A673 (cell line): ENCODE data around the gene OR2G6. TPM values are rescaled to one million over a fixed set of nuclear protein-coding genes. Genes with fewer than 3 reads are reported as not detected.
"Not testable (repeated sequence)": the region's sequence is repeated elsewhere in the genome, so short reads cannot be mapped to it uniquely, and the experiment has no call there.

ENCODE experiments used
- Bru-seq: library from RNA; stranded (reverse); fragments of 400-500 nt; gene quantifications from one replicate; lab custom pipeline; 2021; lab: Mats Ljungman, UMichigan
- BruChase-seq, 2 experiments: library from RNA; stranded (reverse); fragments of 400-500 nt; gene quantifications; one replicate each; lab custom pipeline; 2021; lab: Mats Ljungman, UMichigan
- BruUV-seq: library from RNA; stranded (reverse); fragments of 400-500 nt; replicated peaks from 2 replicates; lab custom pipeline; 2021; lab: Mats Ljungman, UMichigan
- CTCF ChIA-PET: fragments of 300-600 bp; sonication (Branson Sonifier 250); formaldehyde crosslinking; loops from one replicate; lab custom pipeline; 2022; ENCODE audit warnings: antibody characterized with exemption; lab: Charles Lee
- POLR2A ChIA-PET: fragments of 300-600 bp; sonication (Branson Sonifier 250); formaldehyde crosslinking; loops from one replicate; lab custom pipeline; 2022; ENCODE audit warnings: antibody characterized with exemption; ENCODE audit not compliant: low non-redundant PET; lab: Charles Lee
- DNase-seq: peaks from one replicate; pipeline ENCODE4 v3.0.0-alpha.2; 2015; ENCODE audit warnings: low spot score
- H3K27ac ChIP-seq: fragments of 200-600 bp; sonication (generic); 2 replicates; pipeline ENCODE4 v1.5.1; 2016; ENCODE audit warnings: mixed run types, low read depth, mild to moderate bottlenecking, mixed read lengths, antibody characterized with exemption, low read length; ENCODE audit not compliant: poor library complexity, severe bottlenecking
- H3K27me3 ChIP-seq: fragments of 200-600 bp; sonication (generic); replicated peaks from 2 replicates; pipeline ENCODE4 v1.6.1; 2017; ENCODE audit warnings: mixed run types, low read depth, mild to moderate bottlenecking, mixed read lengths, antibody characterized with exemption, low read length; ENCODE audit not compliant: insufficient read depth, poor library complexity
- H3K36me3 ChIP-seq: fragments of 200-600 bp; sonication (generic); 2 replicates; pipeline ENCODE4 v1.6.1; 2016; ENCODE audit warnings: mixed run types, mild to moderate bottlenecking, mixed read lengths, antibody characterized with exemption, low read length; ENCODE audit not compliant: insufficient read depth, poor library complexity, severe bottlenecking
- H3K4me1 ChIP-seq: fragments of 200-600 bp; sonication (generic); 2 replicates; pipeline ENCODE4 v1.6.1; 2017; ENCODE audit warnings: mixed run types, mild to moderate bottlenecking, mixed read lengths, antibody characterized with exemption, low read length; ENCODE audit not compliant: insufficient read depth, poor library complexity, severe bottlenecking
- H3K4me3 ChIP-seq: fragments of 200-600 bp; sonication (generic); 2 replicates; pipeline ENCODE4 v1.5.1; 2016; ENCODE audit warnings: low read depth, mixed run types, mild to moderate bottlenecking, mixed read lengths, low read length; ENCODE audit not compliant: poor library complexity, severe bottlenecking
- H3K9me3 ChIP-seq: fragments of 200-600 bp; sonication (generic); 2 replicates; pipeline ENCODE4 v1.6.1; 2016; ENCODE audit warnings: mixed run types, low read depth, mild to moderate bottlenecking, mixed read lengths, antibody characterized with exemption, low read length; ENCODE audit not compliant: poor library complexity, severe bottlenecking
- CTCF ChIP-seq: fragments of 300-800, 200-600 bp; sonication (generic); conservative IDR thresholded peaks from 2 replicates; pipeline ENCODE4 v1.5.1; 2017; ENCODE audit warnings: low read depth, mild to moderate bottlenecking, antibody characterized with exemption, low read length, moderate library complexity, mixed read lengths
- intact Hi-C: fragments of 100-400 bp; cut with micrococcal nuclease; formaldehyde crosslinking; loops from one replicate; pipeline ENCODE4 v1.10.0; 2022; ENCODE audit not compliant: unreplicated experiment
- long read RNA-seq: library from polyadenylated mRNA; stranded (forward); transcript quantifications from one replicate; pipeline ENCODE4 v2.0.0, GENCODE V29; 2022
- total RNA-seq: library from RNA; stranded (reverse); gene quantifications from 2 replicates; pipeline ENCODE4 v1.2.3, GENCODE V29; 2021

Gene OR2G6
- total RNA-seq (not detected in 2 replicates), Bru-seq, nascent RNA (percentile 5 among the genes with signal in this experiment), BruChase-seq, experiment 1, labeled RNA remaining after a 2-hour chase (percentile 2 among the genes with signal in this experiment), BruChase-seq, experiment 2, labeled RNA remaining after a 6-hour chase (not detected)
- long read RNA-seq, result 0 reads

- DNase-seq, POLR2A ChIA-PET, H3K9me3 ChIP-seq, H3K36me3 ChIP-seq, H3K27ac ChIP-seq, intact Hi-C loops, H3K4me1 ChIP-seq, CTCF ChIA-PET, H3K4me3 ChIP-seq, H3K27me3 ChIP-seq, BruUV-seq: not testable (repeated sequence)
Measured at GRCh38 chr1:248507773-248508172, at the start of gene OR2G6. TSS of gene OR2G6 (plus strand) at chr1:248508073. CDS start at chr1:248521647, 13,574 bp downstream.

- intact Hi-C loops, result loop anchor here (5.0 kb wide), 1 partner anchor 173 kb away; no protein-coding TSS in a partner anchor
- POLR2A ChIA-PET, result not testable (repeated sequence)
Measured at GRCh38 chr1:248459117-248459516, 48.8 kb upstream of the OR2G6 start.

GRCh38 chr1:248471154-248471553 is 36.7 kb upstream of the OR2G6 start:
- ChIA-PET POLR2A (no interaction called here), CTCF (no interaction called here)
- no peaks in the 10 kb centered on the region for H3K9me3 ChIP-seq
- no peak for DNase-seq
- H3K4me3 ChIP-seq, result no peak overlapping the region
- no peak for TF ChIP-seq CTCF
- no peaks in the 10 kb centered on the region for H3K36me3 ChIP-seq
- H3K27ac ChIP-seq, result no peak overlapping the region
- intact Hi-C loops, result no loop called here
- peaks cover 13% of the 10 kb centered on the region for H3K27me3 ChIP-seq
- BruUV-seq, result no TSS peak
- H3K4me1 ChIP-seq, result no peaks in the 10 kb centered on the region

More at GRCh38 chr1:248459117-248459516, 48.8 kb upstream of the OR2G6 start:
- CTCF ChIA-PET, H3K9me3 ChIP-seq, H3K4me3 ChIP-seq, H3K36me3 ChIP-seq, BruUV-seq, H3K27me3 ChIP-seq, H3K4me1 ChIP-seq, H3K27ac ChIP-seq: not testable (repeated sequence)
- DNase-seq, result peak; percentile 45

- H3K27me3 ChIP-seq, result peaks cover 13% of the 10 kb centered on the region
- H3K4me3 ChIP-seq, H3K9me3 ChIP-seq, POLR2A ChIA-PET, intact Hi-C loops, DNase-seq, CTCF ChIA-PET, BruUV-seq, H3K36me3 ChIP-seq, H3K4me1 ChIP-seq, H3K27ac ChIP-seq: not testable (repeated sequence)
Measured at GRCh38 chr1:248472111-248472510, 35.8 kb upstream of the OR2G6 start.

GRCh38 chr1:248473051-248473450 is 34.8 kb upstream of the OR2G6 start, which contains the start of gene OR2T3:
TSS of gene OR2T3 (plus strand) at chr1:248473351. CDS start at chr1:248473351, 0 bp downstream.
- H3K27ac ChIP-seq, H3K9me3 ChIP-seq, DNase-seq, H3K4me3 ChIP-seq, intact Hi-C loops, H3K4me1 ChIP-seq, POLR2A ChIA-PET, BruUV-seq, H3K36me3 ChIP-seq, CTCF ChIA-PET: not testable (repeated sequence)
- H3K27me3 ChIP-seq, result peaks cover 13% of the 10 kb centered on the region

- CTCF ChIA-PET, result not testable (repeated sequence)
Measured at GRCh38 chr1:248475660-248476059, 32.2 kb upstream of the OR2G6 start.

More at GRCh38 chr1:248475660-248476059, 32.2 kb upstream of the OR2G6 start:
- H3K36me3 ChIP-seq, DNase-seq, H3K9me3 ChIP-seq, H3K27ac ChIP-seq, intact Hi-C loops, H3K4me3 ChIP-seq, BruUV-seq, H3K4me1 ChIP-seq, POLR2A ChIA-PET: not testable (repeated sequence)
- H3K27me3 ChIP-seq, result peaks cover 11% of the 10 kb centered on the region
